K562 (cell line): ENCODE measurements around the gene EMILIN3. TPM values are rescaled to one million over a fixed set of nuclear protein-coding genes. Genes with fewer than 3 reads are reported as not detected.

ENCODE experiments used
- ATAC-seq: fragments of 200-7000 bp; cut with Tn5 transposase; 3 replicates; pipeline ENCODE4 v1.9.1; 2020; ENCODE audit warnings: moderate library complexity
- BruUV-seq: library from RNA; stranded (reverse); fragments of 400-500 nt; replicated peaks from 2 replicates; lab custom pipeline; 2021; lab: Mats Ljungman, UMichigan
- CTCF ChIA-PET: fragments of 300-600 bp; formaldehyde crosslinking; extraction: SDS; loops from one replicate; lab custom pipeline; 2021; ENCODE audit warnings: low intra/inter-chr PET ratio; lab: Yijun Ruan, JAX
- POLR2A ChIA-PET: fragments of 300-600, 350-650 bp; sonication (Branson Sonifier 250); formaldehyde crosslinking; extraction: SDS; loops from one replicate; lab custom pipeline; 2021; ENCODE audit warnings: antibody characterized with exemption, inconsistent platforms; lab: Yijun Ruan, JAX
- DNase-seq, 4 experiments: peaks; one replicate each; pipeline versions ENCODE4 v3.0.0 to v3.0.0-alpha.2; 2011 to 2018; ENCODE audit warnings: low spot score in 3 of 4, mixed read lengths in 3 of 4; ENCODE audit errors: extremely low read depth in 1 of 4
- FAIRE-seq: peaks from 2 replicates; lab custom pipeline; 2011; peaks lifted over from hg19 to GRCh38; lab: Jason Lieb, UNC
- H2AFZ ChIP-seq: 2 replicates; pipeline ENCODE4 v1.6.0; 2011; ENCODE audit warnings: low read depth, low read length, control low read depth, inconsistent platforms
- H3K27ac ChIP-seq: fragments of 200-600 bp; 3 replicates; pipeline ENCODE4 v1.8.0; 2011; ENCODE audit warnings: low read depth, mild to moderate bottlenecking, control low read depth, inconsistent platforms, low read length, moderate library complexity, mixed read lengths; ENCODE audit errors: extremely low read depth
- H3K27me3 ChIP-seq, 2 experiments: fragments of 300-600 bp in 1 of 2; 2 replicates in 1 of 2; 3 replicates in 1 of 2; pipeline versions ENCODE4 v1.6.0 to v1.8.0; 2011; ENCODE audit warnings: inconsistent platforms in 2 of 2, low read length in 2 of 2, mild to moderate bottlenecking in 1 of 2, mixed read lengths in 1 of 2, moderate library complexity in 1 of 2; ENCODE audit not compliant: control insufficient read depth in 2 of 2, insufficient read depth in 2 of 2
- H3K36me3 ChIP-seq: fragments of 300-600 bp; 3 replicates; pipeline ENCODE4 v1.8.0; 2011; ENCODE audit warnings: mild to moderate bottlenecking, low read length, inconsistent platforms; ENCODE audit not compliant: control insufficient read depth, insufficient read depth
- H3K4me1 ChIP-seq, 2 experiments: fragments of 200-600 bp in 1 of 2; replicated peaks in 1 of 2; 2 replicates in 1 of 2; 3 replicates in 1 of 2; pipeline versions ENCODE4 v1.5.1 to v1.8.0; 2011; ENCODE audit warnings: inconsistent platforms in 2 of 2, low read length in 2 of 2, mild to moderate bottlenecking in 1 of 2, mixed read lengths in 1 of 2, moderate library complexity in 1 of 2; ENCODE audit not compliant: control insufficient read depth in 2 of 2, insufficient read depth in 2 of 2
- H3K4me2 ChIP-seq: 2 replicates; pipeline ENCODE4 v1.6.1; 2011; ENCODE audit warnings: low read length, control low read depth, inconsistent platforms, mixed read lengths; ENCODE audit not compliant: insufficient read depth
- H3K4me3 ChIP-seq: fragments of 200-600 bp; sonication (generic), shearing (Covaris generic); 2 replicates; pipeline ENCODE4 v1.5.1; 2016; ENCODE audit warnings: control low read depth, inconsistent platforms
- H3K79me2 ChIP-seq: fragments of 200-600 bp; 3 replicates; pipeline ENCODE4 v1.8.0; 2011; ENCODE audit warnings: low read length, inconsistent platforms; ENCODE audit not compliant: control insufficient read depth, insufficient read depth
- H3K9ac ChIP-seq, 2 experiments: 2 replicates each; pipeline versions ENCODE4 v1.6.0 to v1.6.1; 2011; ENCODE audit warnings: low read depth in 2 of 2, low read length in 2 of 2, control low read depth in 1 of 2, inconsistent platforms in 1 of 2, mild to moderate bottlenecking in 1 of 2, mixed read lengths in 1 of 2; ENCODE audit not compliant: insufficient read depth in 1 of 2
- H3K9me1 ChIP-seq: one replicate; pipeline ENCODE4 v1.6.0; 2011; ENCODE audit warnings: inconsistent platforms, mild to moderate bottlenecking, low read length, moderate library complexity; ENCODE audit not compliant: control insufficient read depth, insufficient read depth
- H3K9me3 ChIP-seq: replicated peaks from 2 replicates; pipeline ENCODE4 v1.5.1; 2011; ENCODE audit warnings: low read depth, low read length, inconsistent platforms; ENCODE audit not compliant: control insufficient read depth, insufficient read depth
- H4K20me1 ChIP-seq: replicated peaks from 2 replicates; pipeline ENCODE4 v1.6.1; 2011; ENCODE audit warnings: low read length, inconsistent platforms, mixed read lengths; ENCODE audit not compliant: control insufficient read depth, insufficient read depth
- NKRF ChIP-seq: fragments of 450-650 bp; IDR thresholded peaks from 2 replicates; pipeline ENCODE4 v1.6.1; 2016; ENCODE audit warnings: borderline replicate concordance
- POLR2AphosphoS5 ChIP-seq: IDR thresholded peaks from 2 replicates; pipeline ENCODE4 v1.6.1; 2011; ENCODE audit warnings: mild to moderate bottlenecking, low read depth, low read length, moderate library complexity; ENCODE audit not compliant: control insufficient read depth, insufficient read depth
- ZNF436 ChIP-seq: fragments of 250-450, 450-650 bp; sonication (Bioruptor Pico); formaldehyde crosslinking; IDR thresholded peaks from 2 replicates; pipeline ENCODE4 v1.7.0; 2020; ENCODE audit warnings: mild to moderate bottlenecking
- WGBS: fragments of 100-300 bp; shearing (Covaris generic); methylation state at CpG from one replicate; pipeline ENCODE4 v1.1.6; 2016; ENCODE audit warnings: low coverage, mixed read lengths; ENCODE audit not compliant: insufficient coverage; ENCODE audit errors: missing lambda C conversion rate; 5-methylcytosine and 5-hydroxymethylcytosine counted together
- in situ Hi-C: fragments of 300-500 bp; cut with MboI; formaldehyde crosslinking; loops from 4 replicates; pipeline ENCODE4 v1.15.0; 2018; ENCODE audit warnings: inconsistent platforms, mixed read lengths
- intact Hi-C: fragments of 100-400 bp; cut with micrococcal nuclease; formaldehyde crosslinking; loops from 2 replicates; pipeline ENCODE4 v1.14.2; 2022
- polyA plus RNA-seq, 8 experiments: library from polyadenylated mRNA; depleted of rRNA in 4 of 8; stranded (reverse) in 5 of 8; unstranded in 3 of 8; fragments of >200 nt; fragmentation: Nextera tagmentation in 2 of 8; fragmentation: Illumina TruSeq in 1 of 8; extraction: Ambion mirVana in 2 of 8; extraction: Trizol in 1 of 8; gene quantifications; 2 replicates each; pipeline versions ENCODE4 v1.2.1 to v1.2.3, GENCODE V29; 2011 to 2014; ENCODE audit warnings: inconsistent platforms in 1 of 8, missing spikeins in 1 of 8
- total RNA-seq, 7 experiments: library from RNA; depleted of rRNA in 6 of 7; stranded (reverse); fragments of >200 nt in 6 of 7; fragmentation: Illumina TruSeq in 2 of 7; extraction: Trizol in 2 of 7; gene quantifications; 2 replicates each; pipeline versions ENCODE4 v1.2.1 to v1.2.3, GENCODE V29; 2011 to 2021; ENCODE audit warnings: low replicate concordance in 1 of 7
- TF ChIP-seq, protein P1 (sequence below): sonication (generic); formaldehyde crosslinking; IDR thresholded peaks from 2 replicates; pipeline ENCODE4 v1.8.0; 2022; ENCODE audit warnings: mild to moderate bottlenecking, missing genetic modification reagents
- TF ChIP-seq, protein P2 (sequence below), 3 experiments: IDR thresholded peaks in 2 of 3; conservative IDR thresholded peaks in 1 of 3; 2 replicates each; pipeline ENCODE4 v1.5.1; 2011 to 2012; ENCODE audit warnings: low read length in 3 of 3, mild to moderate bottlenecking in 3 of 3, control low read depth in 2 of 3, improper control_type of control experiment in 1 of 3, inconsistent platforms in 1 of 3, low read depth in 1 of 3, mixed read lengths in 1 of 3, moderate library complexity in 1 of 3; ENCODE audit not compliant: insufficient read depth in 2 of 3

Gene EMILIN3
- total and polyA plus RNA-seq, 9 of the 15 experiments (the other 6 are each of a cell fraction or from before 2014, with no cell fraction given): 0.01 to 0.07 TPM; not detected in 7

GRCh38 chr20:41358717-41359116 is 7.9 kb downstream of the EMILIN3 start (continued):
- no peak for TF ChIP-seq NKRF
- TF ChIP-seq POLR2AphosphoS5: no peak

DNA sequence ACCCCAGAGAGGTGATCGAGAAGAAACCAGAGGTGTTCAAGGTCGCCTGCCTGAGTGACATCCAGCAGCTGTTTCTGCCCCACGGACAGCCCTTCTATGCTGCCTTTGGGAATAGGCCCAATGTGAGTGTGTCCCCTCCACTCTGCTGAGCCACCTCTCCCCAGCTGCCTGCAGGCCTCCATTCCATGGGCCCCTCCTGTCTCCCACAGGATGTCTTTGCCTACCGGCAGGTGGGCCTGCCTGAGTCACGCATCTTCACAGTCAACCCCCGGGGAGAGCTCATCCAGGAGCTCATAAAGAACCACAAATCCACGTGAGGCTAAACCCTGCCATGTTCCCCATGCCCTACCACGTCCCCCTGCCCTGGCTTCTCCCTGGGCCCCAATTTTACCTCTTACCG is 8.4 kb downstream of the EMILIN3 start:
- DNase-seq (no peak), ATAC-seq (no peak), FAIRE-seq (no peak)
- H3K4me3 ChIP-seq: no peak overlapping the region
- H3K9me1 ChIP-seq: no peaks in the 10 kb centered on the region
- H3K9ac ChIP-seq: 0 out of 4 replicates have a peak overlapping the region, but pooled peaks of 1 of the 2 experiments have one; percentile 45
- 61% methylated on average over 8 of the region's 9 CpGs for WGBS
- in situ Hi-C loops (no loop called here), intact Hi-C loops (no loop called here)
- TF ChIP-seq, protein P1, sequence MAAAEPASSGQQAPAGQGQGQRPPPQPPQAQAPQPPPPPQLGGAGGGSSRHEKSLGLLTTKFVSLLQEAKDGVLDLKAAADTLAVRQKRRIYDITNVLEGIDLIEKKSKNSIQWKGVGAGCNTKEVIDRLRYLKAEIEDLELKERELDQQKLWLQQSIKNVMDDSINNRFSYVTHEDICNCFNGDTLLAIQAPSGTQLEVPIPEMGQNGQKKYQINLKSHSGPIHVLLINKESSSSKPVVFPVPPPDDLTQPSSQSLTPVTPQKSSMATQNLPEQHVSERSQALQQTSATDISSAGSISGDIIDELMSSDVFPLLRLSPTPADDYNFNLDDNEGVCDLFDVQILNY (CRISPR knock-in tag): no peak
- TF ChIP-seq, protein P2, sequence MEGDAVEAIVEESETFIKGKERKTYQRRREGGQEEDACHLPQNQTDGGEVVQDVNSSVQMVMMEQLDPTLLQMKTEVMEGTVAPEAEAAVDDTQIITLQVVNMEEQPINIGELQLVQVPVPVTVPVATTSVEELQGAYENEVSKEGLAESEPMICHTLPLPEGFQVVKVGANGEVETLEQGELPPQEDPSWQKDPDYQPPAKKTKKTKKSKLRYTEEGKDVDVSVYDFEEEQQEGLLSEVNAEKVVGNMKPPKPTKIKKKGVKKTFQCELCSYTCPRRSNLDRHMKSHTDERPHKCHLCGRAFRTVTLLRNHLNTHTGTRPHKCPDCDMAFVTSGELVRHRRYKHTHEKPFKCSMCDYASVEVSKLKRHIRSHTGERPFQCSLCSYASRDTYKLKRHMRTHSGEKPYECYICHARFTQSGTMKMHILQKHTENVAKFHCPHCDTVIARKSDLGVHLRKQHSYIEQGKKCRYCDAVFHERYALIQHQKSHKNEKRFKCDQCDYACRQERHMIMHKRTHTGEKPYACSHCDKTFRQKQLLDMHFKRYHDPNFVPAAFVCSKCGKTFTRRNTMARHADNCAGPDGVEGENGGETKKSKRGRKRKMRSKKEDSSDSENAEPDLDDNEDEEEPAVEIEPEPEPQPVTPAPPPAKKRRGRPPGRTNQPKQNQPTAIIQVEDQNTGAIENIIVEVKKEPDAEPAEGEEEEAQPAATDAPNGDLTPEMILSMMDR (IDR thresholded peaks at IDR 0.05 in 2 of 3, conservative IDR thresholded peaks at IDR 0.05 in 1 of 3; ENCODE audit: insufficient read depth in 2 of 3, low read depth in 1 of 3, low read length in 3 of 3): 0 out of 6 replicates have a peak, but pooled peaks of 1 of the 3 experiments have one; percentile 6
- TF ChIP-seq ZNF436 (CRISPR knock-in tag): no peak
- BruUV-seq: no TSS peak
- H3K36me3 ChIP-seq: no peaks in the 10 kb centered on the region; the same call in 2 of the 3 replicates
- no peak overlapping the region for H3K27ac ChIP-seq
- no peaks in the 10 kb centered on the region for H3K79me2 ChIP-seq
- no peak overlapping the region for H3K4me2 ChIP-seq
- H2AFZ ChIP-seq: no peak overlapping the region
- peaks cover 0 to 21% of the 10 kb centered on the region in 2 experiments; a peak in 1 of 5 replicates for H3K4me1 ChIP-seq
- POLR2A ChIA-PET: interaction anchor here (0.6 kb wide), 2 partner anchors 250 to 319 kb away, joined by 3 read pairs; no protein-coding TSS in a partner anchor
- CTCF ChIA-PET: no interaction called here
- H3K27me3 ChIP-seq: peaks cover 6 to 18% of the 10 kb centered on the region in 2 experiments; a peak in 3 of 5 replicates
- H4K20me1 ChIP-seq: peaks cover 14% of the 10 kb centered on the region
- no peaks in the 10 kb centered on the region for H3K9me3 ChIP-seq
